Fibroblast of skin of left quadriceps (primary cell): ENCODE data around the gene CDC37.

ENCODE experiments used
- DNase-seq, 2 experiments: peaks; one replicate each; pipeline ENCODE4 v3.0.0-alpha.2; 2013; ENCODE audit warnings: low read depth in 2 of 2

CDC37 gene

GRCh38 chr19:10353793-10354391 lies 49.5 kb downstream of the CDC37 start:
- no peak for DNase-seq

DNA sequence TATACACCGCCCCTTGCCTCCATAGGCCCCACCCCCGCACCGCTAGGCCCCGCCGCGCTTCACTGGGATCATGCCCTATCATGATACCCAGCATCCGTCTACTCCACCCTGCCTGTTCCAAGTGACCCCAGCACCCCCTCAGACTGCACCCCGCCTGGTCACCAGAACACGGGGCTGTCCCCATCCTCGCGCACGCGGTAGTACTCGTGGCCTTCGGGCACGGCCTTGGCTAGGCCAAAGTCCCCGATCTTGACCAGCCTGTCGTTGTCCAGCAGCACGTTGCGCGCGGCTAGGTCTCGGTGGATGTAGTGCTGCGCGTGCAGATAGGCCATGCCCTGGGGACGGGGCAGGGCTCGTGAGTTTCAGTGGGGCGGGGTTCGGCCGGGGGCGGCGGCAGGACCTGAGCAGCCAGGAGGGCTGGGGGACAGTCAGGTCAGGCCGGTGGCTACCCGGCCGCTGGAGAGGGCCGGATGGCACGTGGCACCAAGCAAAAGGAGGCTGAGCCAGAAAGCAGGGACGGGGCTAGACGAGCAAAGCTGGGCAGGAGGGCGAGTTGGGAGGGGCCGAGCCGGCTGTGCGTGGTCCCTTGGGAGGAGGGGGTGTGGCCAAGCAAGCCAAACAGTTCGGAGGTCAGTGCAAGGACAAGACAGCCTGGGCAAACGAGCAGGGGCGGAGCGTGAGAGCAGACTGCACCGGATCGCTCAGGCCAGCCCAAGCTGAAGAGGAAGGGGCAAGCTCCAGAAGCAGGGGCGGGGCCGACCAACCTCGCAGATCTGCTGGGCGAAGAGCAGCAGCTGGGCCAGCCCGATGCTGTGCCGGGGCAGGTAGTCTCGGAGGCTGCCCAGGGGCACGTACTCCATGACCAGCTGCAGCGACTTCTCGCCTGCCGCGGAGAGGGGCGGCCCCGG lies 50.3 kb downstream of the CDC37 start:
- no peak for DNase-seq

GRCh38 chr19:10346509-10346908 lies 56.8 kb downstream of the CDC37 start:
- DNase-seq: no peak

DNA sequence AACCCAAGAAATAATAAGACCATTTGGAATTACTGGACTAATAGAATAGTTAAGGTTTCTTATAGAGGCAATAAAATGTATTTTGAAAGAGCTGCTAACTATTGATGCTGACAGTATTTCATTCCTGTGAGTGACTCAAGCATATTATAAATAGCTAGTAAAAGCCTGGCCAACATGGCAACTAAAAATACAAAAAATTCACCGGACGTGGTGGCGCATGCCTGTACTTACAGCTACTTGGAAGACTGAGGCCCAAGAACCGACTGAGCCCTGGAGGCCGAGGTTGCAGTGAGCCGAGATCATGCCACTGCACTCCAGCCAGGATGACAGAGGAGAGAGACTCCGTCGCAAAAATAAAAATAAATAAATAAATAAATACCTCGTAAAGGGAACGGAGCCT lies 58.6 kb downstream of the CDC37 start:
- no peak for DNase-seq

- DNase-seq: no peak
Observed at GRCh38 chr19:10343495-10343894, 59.8 kb downstream of the CDC37 start.
